T-helper 2 cell treated with Interferon-gamma antibody and Interleukin-4, amounts not matched to agents 5 μg/mL and 100 μg/mL, for 36 hours (primary cell): ENCODE measurements around the gene HOXD12.
A peak's percentile ranks its signal among the peaks of the same experiment; 100 is the strongest.

ENCODE experiments used
- DNase-seq: peaks from one replicate; pipeline ENCODE4 v3.0.0; 2021; ENCODE audit warnings: low spot score
- H3K27ac Mint-ChIP-seq: one replicate; pipeline ENCODE4 v1.8.0; 2021; ENCODE audit warnings: mild to moderate bottlenecking, mixed read lengths
- H3K27me3 Mint-ChIP-seq: one replicate; pipeline ENCODE4 v1.8.0; 2021; ENCODE audit warnings: low read depth, mixed read lengths
- H3K36me3 Mint-ChIP-seq: one replicate; pipeline ENCODE4 v1.8.0; 2021; ENCODE audit warnings: low read depth, mixed read lengths
- H3K4me1 Mint-ChIP-seq: one replicate; pipeline ENCODE4 v1.8.0; 2021; ENCODE audit warnings: low read depth, mixed read lengths
- H3K4me3 Mint-ChIP-seq: one replicate; pipeline ENCODE4 v1.8.0; 2022; ENCODE audit warnings: mild to moderate bottlenecking, moderate library complexity, mixed read lengths
- H3K9me3 Mint-ChIP-seq: one replicate; pipeline ENCODE4 v1.8.0; 2021; ENCODE audit warnings: mixed read lengths

The HOXD12 gene

GRCh38 chr2:176095421-176095820 is 4.2 kb upstream of the HOXD12 start:
- Mint-ChIP-seq H3K4me3 (no peak overlapping the region), H3K4me1 (peaks cover 14% of the 10 kb centered on the region)

GRCh38 chr2:176096243-176096985 is 3.2 kb upstream of the HOXD12 start:
- Mint-ChIP-seq H3K27me3 (peaks cover 89% of the 10 kb centered on the region), H3K36me3 (no peaks in the 10 kb centered on the region), H3K4me3 (peak overlapping the region; percentile 58), H3K27ac (no peak overlapping the region), H3K4me1 (peaks cover 14% of the 10 kb centered on the region), H3K9me3 (no peaks in the 10 kb centered on the region)
- no peak for DNase-seq

More at GRCh38 chr2:176095421-176095820, 4.2 kb upstream of the HOXD12 start:
- Mint-ChIP-seq H3K36me3 (no peaks in the 10 kb centered on the region), H3K27ac (no peak overlapping the region), H3K27me3 (peaks cover 89% of the 10 kb centered on the region), H3K9me3 (no peaks in the 10 kb centered on the region)
- DNase-seq, result no peak

GRCh38 chr2:176096986-176097819 is 2.4 kb upstream of the HOXD12 start:
- Mint-ChIP-seq H3K36me3 (no peaks in the 10 kb centered on the region), H3K27me3 (peaks cover 89% of the 10 kb centered on the region), H3K4me3 (peak overlapping the region; percentile 58), H3K4me1 (peaks cover 11% of the 10 kb centered on the region), H3K27ac (peak overlapping the region; percentile 31), H3K9me3 (no peaks in the 10 kb centered on the region)
- peak; percentile 35 for DNase-seq

- no peaks in the 10 kb centered on the region for H3K9me3 Mint-ChIP-seq
- H3K27ac Mint-ChIP-seq, result peak overlapping the region; percentile 31
- H3K4me3 Mint-ChIP-seq, result peak overlapping the region; percentile 58
These were observed 1.7 kb upstream of the HOXD12 start for GRCh38 chr2:176097820-176098365.

GRCh38 chr2:176098366-176099158 is 1.0 kb upstream of the HOXD12 start:
- Mint-ChIP-seq H3K4me3 (no peak overlapping the region), H3K36me3 (no peaks in the 10 kb centered on the region), H3K4me1 (peaks cover 11% of the 10 kb centered on the region), H3K9me3 (no peaks in the 10 kb centered on the region), H3K27ac (no peak overlapping the region), H3K27me3 (peaks cover 97% of the 10 kb centered on the region)
- DNase-seq, result no peak

More at GRCh38 chr2:176097820-176098365, 1.7 kb upstream of the HOXD12 start:
- peaks cover 96% of the 10 kb centered on the region for H3K27me3 Mint-ChIP-seq
- H3K4me1 Mint-ChIP-seq, result peaks cover 11% of the 10 kb centered on the region
- no peak for DNase-seq
- H3K36me3 Mint-ChIP-seq, result no peaks in the 10 kb centered on the region

- Mint-ChIP-seq H3K4me3 (no peak overlapping the region), H3K27ac (no peak overlapping the region), H3K4me1 (peaks cover 8% of the 10 kb centered on the region), H3K36me3 (no peaks in the 10 kb centered on the region), H3K9me3 (no peaks in the 10 kb centered on the region), H3K27me3 (peaks cover 97% of the 10 kb centered on the region)
- DNase-seq, result no peak
These were observed 352 bp upstream of the HOXD12 start for GRCh38 chr2:176099159-176099727.

- peaks cover 97% of the 10 kb centered on the region for H3K27me3 Mint-ChIP-seq
- no peak overlapping the region for H3K4me3 Mint-ChIP-seq
- H3K27ac Mint-ChIP-seq, result no peak overlapping the region
- no peaks in the 10 kb centered on the region for H3K9me3 Mint-ChIP-seq
- H3K4me1 Mint-ChIP-seq, result peaks cover 8% of the 10 kb centered on the region
- DNase-seq, result no peak
- H3K36me3 Mint-ChIP-seq, result no peaks in the 10 kb centered on the region
These were observed 1.0 kb downstream of the HOXD12 start for GRCh38 chr2:176100547-176101140.

GRCh38 chr2:176101216-176101830 is 1.7 kb downstream of the HOXD12 start:
- Mint-ChIP-seq H3K4me3 (no peak overlapping the region), H3K9me3 (no peaks in the 10 kb centered on the region), H3K4me1 (peaks cover 10% of the 10 kb centered on the region), H3K27me3 (peaks cover 98% of the 10 kb centered on the region), H3K36me3 (peaks cover 2% of the 10 kb centered on the region), H3K27ac (no peak overlapping the region)
- DNase-seq, result no peak

- no peak for DNase-seq
- H3K4me3 Mint-ChIP-seq, result no peak overlapping the region
- peaks cover 3% of the 10 kb centered on the region for H3K36me3 Mint-ChIP-seq
- peaks cover 7% of the 10 kb centered on the region for H3K4me1 Mint-ChIP-seq
- no peaks in the 10 kb centered on the region for H3K9me3 Mint-ChIP-seq
- peaks cover 95% of the 10 kb centered on the region for H3K27me3 Mint-ChIP-seq
- no peak overlapping the region for H3K27ac Mint-ChIP-seq
These were observed 2.2 kb downstream of the HOXD12 start for GRCh38 chr2:176101842-176102241.

GRCh38 chr2:176102309-176102866 is 2.8 kb downstream of the HOXD12 start:
- Mint-ChIP-seq H3K4me1 (peaks cover 7% of the 10 kb centered on the region), H3K9me3 (no peaks in the 10 kb centered on the region), H3K27me3 (peaks cover 93% of the 10 kb centered on the region), H3K27ac (no peak overlapping the region), H3K36me3 (peaks cover 3% of the 10 kb centered on the region), H3K4me3 (no peak overlapping the region)
- DNase-seq, result no peak

GRCh38 chr2:176103194-176103593 is 3.6 kb downstream of the HOXD12 start:
- DNase-seq, result no peak
- Mint-ChIP-seq H3K36me3 (peaks cover 3% of the 10 kb centered on the region), H3K4me1 (peaks cover 3% of the 10 kb centered on the region), H3K9me3 (no peaks in the 10 kb centered on the region), H3K27me3 (peaks cover 84% of the 10 kb centered on the region), H3K4me3 (no peak overlapping the region), H3K27ac (no peak overlapping the region)

GRCh38 chr2:176103742-176104315 is 4.2 kb downstream of the HOXD12 start:
- Mint-ChIP-seq H3K9me3 (no peaks in the 10 kb centered on the region), H3K27me3 (peaks cover 83% of the 10 kb centered on the region), H3K4me3 (no peak overlapping the region), H3K36me3 (peaks cover 3% of the 10 kb centered on the region), H3K27ac (no peak overlapping the region), H3K4me1 (peaks cover 3% of the 10 kb centered on the region)
- DNase-seq, result no peak
